Esophagus squamous epithelium (tissue), 5 donors: Measurements from ENCODE around the gene CBLB. TPM values are rescaled to one million over a fixed set of nuclear protein-coding genes. Genes with fewer than 3 reads are reported as not detected.

Experiments used
- DNase-seq: peaks from one replicate; lab custom pipeline; 2025; lab: John Stamatoyannopoulos, UW
- H3K27ac ChIP-seq, 4 donors: fragments of 200-600 bp; sonication (generic); one replicate each; pipeline ENCODE4 v1.5.1; 2016 to 2019; ENCODE audit warnings: mild to moderate bottlenecking in 1 of 4
- H3K27me3 ChIP-seq, 4 donors: fragments of 200-600 bp; sonication (generic); 1 replicate in 3 of 4; 2 replicates in 1 of 4; pipeline versions ENCODE4 v1.5.1 to v1.6.0; 2017 to 2021; ENCODE audit warnings: antibody characterized with exemption in 1 of 4
- H3K36me3 ChIP-seq, 3 donors: fragments of 200-600 bp; sonication (generic); one replicate each; pipeline ENCODE4 v1.5.1; 2016 to 2019
- H3K4me1 ChIP-seq, 3 donors: fragments of 200-600 bp; sonication (generic); one replicate each; pipeline ENCODE4 v1.5.1; 2017 to 2019
- H3K4me3 ChIP-seq, 4 donors: fragments of 200-600 bp; sonication (generic); 1 replicate in 3 of 4; 2 replicates in 1 of 4; pipeline ENCODE4 v1.5.1; 2016 to 2019; ENCODE audit warnings: mild to moderate bottlenecking in 2 of 4, moderate library complexity in 1 of 4
- H3K9me3 ChIP-seq, 3 donors: fragments of 200-600 bp; sonication (generic); one replicate each; pipeline ENCODE4 v1.5.1; 2016 to 2019
- CTCF ChIP-seq, 6 experiments: fragments of 450-650 bp in 4 of 6; fragments of 200-600 bp in 2 of 6; sonication (generic) in 2 of 6; IDR thresholded peaks; one replicate each; pipeline ENCODE4 v1.5.1; 2016 to 2019; ENCODE audit warnings: antibody characterized with exemption in 6 of 6, mild to moderate bottlenecking in 4 of 6, moderate library complexity in 4 of 6
- POLR2A ChIP-seq, 4 donors: fragments of 450-650 bp; IDR thresholded peaks; one replicate each; pipeline ENCODE4 v1.6.1; 2017; ENCODE audit warnings: antibody characterized with exemption in 4 of 4, mild to moderate bottlenecking in 4 of 4, moderate library complexity in 3 of 4
- WGBS, 2 donors: methylation state at CpG; one replicate each; pipeline ENCODE4 v1.1.5; 2018; 5-methylcytosine and 5-hydroxymethylcytosine counted together
- intact Hi-C: fragments of 100-400 bp; cut with DNase I; formaldehyde crosslinking; loops from one replicate; pipeline ENCODE4 v1.15.0; 2022
- total RNA-seq, 4 donors: library from RNA; depleted of rRNA; stranded (reverse); fragments of >200 nt; gene quantifications; one replicate each; pipeline ENCODE4 v1.1.0, GENCODE V29; 2016
- donor health status: DM: yes; HTN: yes; CAD: no.

The CBLB gene
- total RNA-seq, 4 donors from 2014 or later, result 6.7 to 29.4 (median 19.6) TPM

- Histone ChIP-seq H3K36me3 (peaks cover 0 to 15% (median 0%) of the 10 kb centered on the region in 3 donors), H3K4me1 (peaks cover 0 to 4% (median 0%) of the 10 kb centered on the region in 3 donors), H3K27ac (no peak overlapping the region), H3K27me3 (no peaks in the 10 kb centered on the region), H3K4me3 (no peak overlapping the region), H3K9me3 (peaks cover 0 to 8% (median 7%) of the 10 kb centered on the region in 3 donors)
- TF ChIP-seq POLR2A (IDR thresholded peaks at IDR 0.05) (no peak), CTCF (IDR thresholded peaks at IDR 0.05) (no peak)
- intact Hi-C loops, result no loop called here
- DNase-seq, result no peak
- 56 to 67% methylated on average over 3 of the region's 3 CpGs for WGBS, 2 donors
These were observed 101.6 kb downstream of the CBLB start for GRCh38 chr3:105767216-105767615.

GRCh38 chr3:105765308-105765639 is 103.5 kb downstream of the CBLB start:
- no peak overlapping the region for H3K4me3 ChIP-seq
- intact Hi-C loops, result no loop called here

GRCh38 chr3:105764378-105765307 is 104.2 kb downstream of the CBLB start:
- H3K4me3 ChIP-seq, result no peak overlapping the region
- WGBS, 2 donors, result 57 to 75% methylated on average over 2 of the region's 2 CpGs
- peaks cover 0 to 5% (median 0%) of the 10 kb centered on the region in 3 donors for H3K4me1 ChIP-seq
- H3K36me3 ChIP-seq, result peaks cover 0 to 28% (median under 1%) of the 10 kb centered on the region in 3 donors
- no peaks in the 10 kb centered on the region for H3K27me3 ChIP-seq
- peaks cover 0 to 10% (median 9%) of the 10 kb centered on the region in 3 donors for H3K9me3 ChIP-seq
- no peak for TF ChIP-seq CTCF (IDR thresholded peaks at IDR 0.05)
- no peak for TF ChIP-seq POLR2A (IDR thresholded peaks at IDR 0.05)
- no peak overlapping the region for H3K27ac ChIP-seq
- no peak for DNase-seq
- intact Hi-C loops, result no loop called here

More at GRCh38 chr3:105765308-105765639, 103.5 kb downstream of the CBLB start:
- DNase-seq, result no peak
- H3K4me1 ChIP-seq, result peaks cover 0 to 4% (median 0%) of the 10 kb centered on the region in 3 donors
- no peak overlapping the region for H3K27ac ChIP-seq
- TF ChIP-seq CTCF (IDR thresholded peaks at IDR 0.05), result no peak
- no peak for TF ChIP-seq POLR2A (IDR thresholded peaks at IDR 0.05)
- peaks cover 0 to 10% (median 9%) of the 10 kb centered on the region in 3 donors for H3K9me3 ChIP-seq
- H3K27me3 ChIP-seq, result no peaks in the 10 kb centered on the region
- peaks cover 0 to 26% (median 0%) of the 10 kb centered on the region in 3 donors for H3K36me3 ChIP-seq

- intact Hi-C loops, result no loop called here
- Histone ChIP-seq H3K27me3 (no peaks in the 10 kb centered on the region), H3K9me3 (peaks cover 0 to 10% (median 9%) of the 10 kb centered on the region in 3 donors), H3K4me3 (no peak overlapping the region), H3K36me3 (peaks cover 0 to 38% (median 6%) of the 10 kb centered on the region in 3 donors), H3K4me1 (peaks cover 0 to 10% (median 0%) of the 10 kb centered on the region in 3 donors), H3K27ac (no peak overlapping the region)
- TF ChIP-seq POLR2A (IDR thresholded peaks at IDR 0.05) (no peak), CTCF (IDR thresholded peaks at IDR 0.05) (no peak)
- DNase-seq, result no peak
These were observed 105.2 kb downstream of the CBLB start for GRCh38 chr3:105763659-105764036.
